Frontal cortex (tissue), 4 donors: ENCODE results near the gene TMX3. TPM values are rescaled to one million over a fixed set of nuclear protein-coding genes. Genes with fewer than 3 reads are reported as not detected.

Experiments used
- DNase-seq, 2 donors: peaks; one replicate each; pipeline ENCODE4 v3.0.0; 2012; ENCODE audit warnings: low spot score in 2 of 2
- FAIRE-seq: peaks from 2 replicates; lab custom pipeline; 2012; peaks lifted over from hg19 to GRCh38; lab: Jason Lieb, UNC
- total RNA-seq: library from RNA; depleted of rRNA; stranded (reverse); fragments of >200 nt; gene quantifications from one replicate; pipeline ENCODE4 v1.2.3, GENCODE V29; 2014
- donor health status: control.
- donor health status: control.
- donor health status: control.

Gene TMX3
- total RNA-seq, 1 donor from 2014 or later: 56.7 TPM

DNA sequence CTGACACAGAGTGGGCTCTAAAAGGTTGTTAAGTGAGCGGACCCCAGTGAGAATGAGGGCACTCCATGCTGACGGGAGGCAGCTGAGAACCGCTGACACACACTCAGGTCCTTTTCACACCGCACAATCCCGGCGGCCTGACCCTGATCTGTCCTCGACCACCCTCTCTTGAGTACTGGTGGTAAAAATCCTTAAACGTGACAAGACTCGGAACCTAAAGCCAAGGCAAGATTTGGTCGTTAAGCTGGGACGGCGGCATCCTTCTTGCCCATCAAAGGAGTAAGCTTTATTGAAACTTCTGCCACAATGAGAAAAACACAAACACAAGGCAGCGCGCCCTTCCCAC, 569 bp downstream of the TMX3 start:
- FAIRE-seq: no peak
- DNase-seq: peak; percentile 14 to 34

DNA sequence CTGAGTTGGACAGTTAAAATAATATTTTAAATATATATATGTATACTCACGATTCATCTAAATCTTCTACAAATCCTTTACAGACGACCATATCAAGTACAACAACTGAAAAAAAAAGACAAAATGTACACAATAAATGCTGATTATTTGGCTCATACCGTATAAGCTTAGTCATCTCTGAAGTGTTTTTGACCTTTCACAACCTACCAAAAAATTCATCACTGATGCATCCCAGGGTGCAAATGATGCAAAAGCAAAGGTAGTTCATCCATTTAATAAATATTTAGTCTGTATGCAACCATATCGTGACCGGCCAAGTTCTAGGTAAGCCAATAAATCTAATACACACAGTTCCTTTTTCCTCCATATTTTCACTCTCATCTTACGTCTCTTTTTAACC, 1.1 kb downstream of the TMX3 start:
- FAIRE-seq (no peak), DNase-seq (no peak)

DNA sequence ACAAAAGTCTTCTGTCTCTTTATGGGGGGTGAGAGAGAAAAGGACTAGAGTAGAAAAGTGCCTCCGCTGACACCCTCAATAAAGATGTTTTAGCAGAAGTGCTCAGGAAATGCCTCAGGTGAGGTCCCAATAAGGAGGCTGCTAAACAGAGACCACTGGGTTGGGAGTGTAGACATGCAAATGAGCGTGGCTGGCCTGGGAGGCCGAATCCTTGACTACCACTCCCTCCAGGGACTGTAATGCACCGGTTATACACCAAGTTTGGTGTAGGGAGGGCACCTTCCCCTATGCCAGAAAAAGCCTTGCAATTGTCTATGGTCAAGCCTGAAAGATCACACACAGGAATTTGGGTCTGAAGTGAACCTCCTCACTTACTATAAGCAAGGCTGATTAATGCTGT, 1.8 kb downstream of the TMX3 start:
- DNase-seq: no peak
- FAIRE-seq: no peak

DNA sequence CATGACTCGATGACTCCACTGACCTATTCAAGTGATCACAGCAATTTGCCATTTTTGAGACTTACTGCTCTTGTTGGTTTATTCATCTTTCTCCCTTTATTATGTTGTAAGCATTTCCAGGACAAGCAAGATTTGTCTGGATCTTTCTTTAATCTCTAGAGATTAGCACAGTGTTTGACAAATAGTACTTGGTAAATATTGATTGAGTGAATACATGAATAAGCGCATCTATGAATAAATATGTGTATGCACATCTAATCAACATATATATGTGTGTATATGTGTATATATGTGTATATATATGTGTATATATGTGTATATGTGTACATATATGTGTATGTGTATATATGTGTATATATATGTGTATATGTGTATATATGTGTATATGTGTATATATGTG, 7.3 kb downstream of the TMX3 start:
- peak; percentile 69 for FAIRE-seq

DNA sequence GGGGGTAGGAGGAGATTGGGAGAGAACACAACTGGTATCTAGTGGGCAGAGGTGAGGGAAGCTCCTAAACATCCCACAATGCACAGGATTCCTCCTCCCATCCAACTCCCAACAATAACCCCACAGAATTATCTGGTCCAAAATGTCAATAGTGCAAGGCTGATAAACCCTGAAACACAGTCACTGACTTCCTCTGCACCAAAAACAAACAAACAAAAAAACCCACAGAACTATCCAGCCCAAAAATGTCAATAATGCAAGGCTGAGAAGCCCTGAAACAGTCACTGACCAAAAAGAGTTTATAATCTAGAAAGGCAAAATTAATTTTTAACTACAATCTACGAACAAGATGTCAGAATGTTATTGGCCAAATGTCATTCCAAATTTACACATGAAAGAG, 9.8 kb downstream of the TMX3 start:
- FAIRE-seq (no peak), DNase-seq (no peak)

More for the DNA sequence above, 7.3 kb downstream of the TMX3 start:
- no peak for DNase-seq

DNA sequence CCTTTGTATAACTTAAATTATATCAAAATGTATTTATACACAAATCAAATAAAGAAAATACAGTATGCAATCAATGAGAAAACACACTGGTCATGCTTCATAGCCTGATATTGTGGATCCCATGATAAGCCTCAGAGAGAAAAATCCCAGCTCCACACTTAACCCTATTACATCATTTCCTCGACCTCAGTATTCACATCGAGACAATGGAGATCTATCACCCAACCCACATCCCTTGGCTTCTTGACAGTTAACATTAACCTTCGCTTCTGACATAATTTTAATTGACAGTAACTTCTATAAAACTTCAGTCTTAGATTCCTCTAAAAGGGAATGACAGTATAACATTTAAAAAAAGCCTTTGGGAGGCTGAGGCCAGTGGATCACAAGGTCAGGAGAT, 11.6 kb downstream of the TMX3 start:
- no peak for FAIRE-seq
- DNase-seq: no peak

DNA sequence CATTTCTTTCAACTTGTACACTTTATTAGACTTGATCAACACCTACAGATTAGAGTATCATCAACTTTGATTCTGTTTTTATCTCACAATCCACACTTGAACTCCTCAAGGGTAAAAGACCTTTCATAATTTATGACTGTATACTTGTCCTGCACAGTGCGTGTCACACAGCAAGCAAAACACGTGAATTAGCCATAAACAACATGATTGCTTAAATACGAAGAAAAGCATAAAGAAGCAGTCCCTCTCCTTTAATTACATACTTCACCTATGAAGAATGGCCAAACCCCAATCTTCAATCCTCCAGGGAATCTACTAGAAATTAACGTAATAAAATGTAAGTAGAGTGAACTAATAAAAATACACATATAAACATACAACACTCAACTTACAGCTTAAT, 13.6 kb downstream of the TMX3 start:
- no peak for DNase-seq
- no peak for FAIRE-seq

DNA sequence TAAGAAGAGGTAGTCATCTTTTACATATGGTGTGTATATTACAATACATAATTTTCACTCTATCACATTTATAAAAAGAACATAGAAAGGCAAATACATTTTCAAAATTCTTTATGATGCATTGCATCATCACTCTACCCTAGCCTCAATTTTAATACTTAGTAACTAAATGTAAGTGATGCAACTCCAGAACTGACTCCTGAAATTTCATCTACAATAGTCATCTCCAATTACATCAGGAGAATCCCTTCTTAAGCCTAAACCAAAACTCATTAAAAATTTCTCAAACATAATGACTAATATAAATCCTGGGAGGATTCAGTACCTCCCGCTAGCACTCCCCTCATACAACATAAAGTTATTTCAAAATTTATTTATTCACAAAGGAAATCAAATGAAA, 15.9 kb downstream of the TMX3 start:
- no peak for FAIRE-seq

DNA sequence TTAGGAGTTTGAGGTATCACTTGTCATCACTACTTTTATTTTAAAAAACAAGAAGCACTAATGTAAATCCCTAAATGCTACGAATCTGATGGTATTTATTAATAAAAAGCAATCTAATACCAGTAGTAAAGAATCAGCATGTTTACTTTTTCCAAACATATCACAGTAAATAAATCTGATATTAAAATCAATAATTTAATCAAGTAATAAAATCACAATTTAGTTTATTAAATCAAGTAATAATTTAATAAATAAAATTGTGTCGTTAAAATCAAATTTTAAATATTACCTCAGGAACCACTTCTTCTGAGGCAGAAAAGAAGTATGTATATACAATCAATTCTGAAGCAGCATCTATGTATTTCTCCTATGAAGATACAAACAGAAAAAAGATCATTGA, 18.0 kb downstream of the TMX3 start:
- peak; percentile 71 for FAIRE-seq
- no peak for DNase-seq

More for the DNA sequence above, 15.9 kb downstream of the TMX3 start:
- DNase-seq: no peak

DNA sequence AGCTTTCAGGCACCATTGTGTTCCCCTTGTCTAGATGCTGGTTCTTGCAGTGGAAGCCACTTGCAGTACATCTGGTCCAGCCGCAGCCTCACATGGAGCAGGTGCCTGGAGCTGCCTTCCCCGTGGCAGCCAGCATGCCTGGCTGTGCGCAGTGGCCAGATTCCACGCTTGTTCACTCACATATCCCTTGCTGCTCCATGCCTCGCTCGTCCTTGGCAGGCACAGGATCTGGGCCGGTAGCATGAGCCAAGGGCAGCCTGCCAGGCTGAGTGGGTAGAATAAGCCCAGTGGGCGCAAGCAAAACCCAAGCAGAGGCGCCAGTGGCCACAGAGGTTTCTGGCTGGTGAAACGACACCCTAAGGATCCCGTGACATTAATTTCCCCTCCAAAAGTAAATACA, 20.6 kb downstream of the TMX3 start:
- DNase-seq (no peak), FAIRE-seq (no peak)

DNA sequence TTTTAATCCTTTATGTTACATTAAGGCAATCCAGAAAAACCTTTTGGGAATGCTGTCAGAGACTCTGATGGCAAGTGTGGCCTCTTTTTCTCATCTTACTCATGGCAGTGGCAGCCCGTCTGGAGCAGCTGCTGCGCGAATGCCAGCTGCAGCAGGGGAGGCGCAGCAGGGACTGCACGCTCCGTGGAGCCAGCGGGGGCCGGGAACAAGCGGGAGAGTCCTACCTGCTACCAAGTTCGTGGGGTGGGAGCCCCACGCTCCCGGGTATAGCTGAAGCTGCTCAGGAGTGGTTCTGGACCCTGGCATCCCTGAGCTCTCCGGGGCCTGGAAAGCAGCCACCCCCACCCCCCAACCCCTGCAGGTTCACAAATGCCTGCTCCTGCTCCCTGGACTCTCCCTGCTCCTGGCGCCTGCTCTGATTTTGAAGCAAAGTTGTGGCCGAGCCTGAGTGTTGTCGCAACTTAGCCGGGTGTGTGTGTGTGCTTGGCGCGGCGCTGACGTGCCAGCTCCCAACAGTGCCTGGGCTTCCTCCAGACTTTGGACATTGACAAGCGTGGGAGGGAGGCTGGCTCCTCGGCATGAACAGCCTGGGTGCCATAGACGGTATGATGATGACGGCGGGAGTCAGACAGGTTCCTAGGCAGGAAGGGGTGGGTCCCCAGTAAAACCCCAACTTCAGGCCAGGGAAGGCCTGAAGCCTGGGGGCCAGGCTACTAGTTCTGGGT, 21.7 kb downstream of the TMX3 start:
- DNase-seq: no peak
- no peak for FAIRE-seq

DNA sequence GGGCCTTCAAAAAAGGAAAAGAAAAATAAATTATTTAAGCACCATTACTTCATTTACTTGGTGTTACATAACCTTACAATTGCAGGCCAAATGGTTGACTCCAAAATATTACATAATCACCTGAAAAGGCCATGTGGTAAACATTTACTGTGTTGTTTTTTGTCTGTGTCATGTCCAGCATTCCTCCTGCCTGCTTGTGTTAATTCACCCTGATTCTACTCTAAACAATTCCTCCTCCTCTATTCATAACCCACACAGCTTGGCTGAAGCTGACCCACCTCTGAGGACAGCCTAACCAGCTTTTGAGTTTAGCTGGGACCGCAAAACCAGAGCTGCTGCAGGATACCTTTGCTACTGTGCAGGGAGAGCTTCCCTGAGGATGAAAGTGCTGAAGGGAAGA, 35.4 kb downstream of the TMX3 start:
- no peak for FAIRE-seq
- no peak for DNase-seq

DNA sequence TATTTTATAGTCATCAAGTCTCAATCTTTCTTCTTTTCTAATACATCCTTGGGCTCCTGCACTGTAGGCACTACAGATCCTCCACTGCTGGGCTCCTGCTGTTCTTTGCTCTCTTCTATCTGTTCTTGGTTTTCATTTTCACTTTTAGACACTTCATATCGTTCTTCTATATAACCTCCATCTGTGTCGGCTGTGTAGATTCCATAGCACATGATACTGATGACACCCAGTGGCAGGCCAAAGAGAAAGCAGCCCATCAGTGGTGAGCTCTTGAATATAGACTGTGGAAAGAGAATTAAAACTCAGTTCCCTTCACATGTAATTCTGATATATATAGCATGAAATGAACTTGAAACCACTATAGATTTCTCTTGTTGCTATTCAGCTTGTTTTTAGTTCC, 38.0 kb downstream of the TMX3 start:
- DNase-seq (no peak), FAIRE-seq (no peak)

DNA sequence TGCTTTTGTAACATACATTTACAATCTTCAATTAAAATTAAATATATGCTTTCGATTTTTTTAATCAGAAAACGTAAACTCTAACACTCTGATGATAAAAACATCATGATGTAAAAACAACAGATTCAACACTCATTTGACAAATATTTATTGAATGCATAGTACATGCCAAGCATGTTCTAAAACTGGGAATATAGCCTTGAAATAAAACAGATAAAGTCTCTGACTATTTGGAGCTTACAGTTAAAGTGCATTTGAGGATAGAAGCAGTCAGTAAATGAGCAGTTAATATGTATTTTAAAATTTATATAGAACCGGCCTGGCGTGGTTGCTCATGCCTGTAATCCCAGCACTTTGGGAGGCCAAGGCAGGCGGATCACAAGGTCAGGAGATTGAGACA, 47.8 kb downstream of the TMX3 start:
- FAIRE-seq (no peak), DNase-seq (no peak)

DNA sequence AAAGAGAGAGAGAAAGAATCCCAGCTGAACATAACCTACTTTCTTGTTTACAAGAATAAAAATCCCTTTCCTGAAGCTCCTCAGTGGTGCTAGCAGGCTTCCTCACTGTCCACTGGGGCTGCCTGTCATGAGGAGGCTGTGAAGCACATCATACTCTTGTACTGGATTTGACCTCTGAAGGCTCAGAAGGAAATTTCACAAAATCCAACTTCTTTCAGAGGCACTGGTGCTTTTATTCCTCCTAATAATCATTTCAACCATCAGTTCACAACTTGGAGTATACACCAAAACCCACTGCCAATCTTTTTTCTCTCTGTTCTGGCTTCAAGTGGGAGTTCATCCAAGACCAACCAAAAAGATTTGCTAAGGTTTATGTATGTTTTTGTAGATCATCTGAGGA, 48.5 kb downstream of the TMX3 start:
- FAIRE-seq: no peak
- no peak for DNase-seq

DNA sequence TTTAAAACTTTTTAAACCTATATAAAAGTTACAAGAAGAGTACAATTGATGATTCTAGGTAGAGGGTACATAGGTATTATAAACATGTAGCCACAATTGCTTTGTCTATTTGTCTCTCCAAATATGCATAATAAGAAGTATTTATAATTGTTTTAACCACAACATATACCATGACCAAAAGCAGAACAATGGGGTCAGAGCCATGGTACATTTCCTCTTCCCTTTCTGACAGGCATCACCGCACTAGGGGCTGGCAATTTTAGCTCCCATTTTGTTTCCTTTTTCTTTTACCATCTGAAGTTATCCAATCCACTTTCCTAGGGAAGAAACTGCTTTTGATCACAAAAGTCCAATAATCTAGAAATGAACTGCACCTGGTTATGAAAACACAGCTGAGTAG, 49.3 kb downstream of the TMX3 start:
- FAIRE-seq (no peak), DNase-seq (no peak)

DNA sequence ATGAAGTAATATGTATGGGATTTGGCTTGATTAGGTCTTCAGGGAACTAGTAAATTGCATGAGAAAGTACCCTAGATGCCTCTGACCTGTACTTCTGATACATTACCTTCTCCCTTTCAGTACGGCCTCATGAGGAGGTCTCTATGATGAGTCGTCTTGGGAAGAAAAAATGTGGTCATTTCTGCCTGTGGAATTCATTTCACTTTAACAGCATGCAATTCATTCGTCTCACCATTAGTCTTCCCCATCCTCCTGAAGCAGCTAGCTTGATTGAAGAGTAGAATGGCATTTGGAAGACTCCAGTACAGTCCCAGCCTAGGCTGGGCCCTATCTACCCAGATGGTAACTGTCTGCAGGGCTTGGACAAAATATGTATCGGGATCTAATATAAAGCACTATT, 52.2 kb downstream of the TMX3 start:
- no peak for DNase-seq
- no peak for FAIRE-seq

DNA sequence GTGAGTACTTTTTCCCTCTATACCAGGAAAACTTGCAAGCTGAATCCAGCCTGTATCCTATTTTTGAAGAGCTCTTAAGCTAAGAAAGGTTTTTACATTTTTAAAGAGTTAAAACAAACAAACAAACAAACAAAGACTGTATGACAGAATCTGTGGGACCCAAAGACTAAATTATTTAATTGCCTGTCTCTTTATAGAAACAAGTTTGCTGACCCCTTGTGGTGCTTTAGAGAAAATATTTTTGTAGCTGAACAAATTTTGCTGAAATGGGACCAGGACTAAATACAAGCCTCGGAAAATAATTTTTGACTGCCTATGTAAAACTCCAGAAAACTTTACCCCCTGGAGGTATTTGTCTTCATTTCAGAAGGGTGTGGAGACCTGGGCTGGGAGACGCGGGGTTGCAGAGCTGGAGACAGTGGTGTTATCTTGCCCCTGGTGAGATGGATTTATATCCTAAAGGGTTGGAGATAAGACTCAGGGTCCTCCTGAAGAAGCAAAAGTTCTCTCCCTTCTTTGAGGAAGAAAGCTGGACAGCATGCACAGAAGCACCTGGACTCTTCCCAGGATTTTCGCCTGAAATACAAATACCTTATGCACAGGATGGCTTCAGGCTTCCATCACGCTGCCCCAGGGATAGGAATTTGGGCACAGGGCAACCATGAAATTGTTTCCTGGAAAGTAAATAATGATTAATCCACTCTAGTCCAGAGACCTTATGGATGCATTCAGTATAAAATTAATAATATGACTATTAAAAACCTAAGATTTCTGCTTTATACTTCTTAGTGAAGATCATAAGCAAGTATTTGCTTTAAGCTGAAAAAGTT, 54.3 kb downstream of the TMX3 start:
- FAIRE-seq (peak; percentile 88), DNase-seq (peak in 1 of 2 donors; percentile 14)

DNA sequence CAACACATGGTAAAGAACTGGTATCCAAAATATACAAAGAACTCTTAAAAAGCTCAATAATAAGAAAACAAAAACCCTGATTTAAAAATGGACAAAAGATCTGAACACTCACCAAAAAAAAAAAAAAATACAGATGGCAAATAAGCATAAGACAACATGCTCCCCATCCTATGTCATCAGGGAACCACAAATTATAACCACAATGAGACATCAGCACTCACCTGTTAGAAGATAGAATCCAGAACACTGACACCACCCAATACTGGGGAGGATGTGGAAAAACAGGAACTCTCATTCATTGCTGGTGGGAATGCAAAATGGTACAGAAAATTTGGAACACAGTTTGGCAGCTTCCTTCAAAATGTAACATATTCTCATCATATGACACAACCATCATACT, 66.7 kb downstream of the TMX3 start:
- FAIRE-seq: no peak
- DNase-seq: no peak

DNA sequence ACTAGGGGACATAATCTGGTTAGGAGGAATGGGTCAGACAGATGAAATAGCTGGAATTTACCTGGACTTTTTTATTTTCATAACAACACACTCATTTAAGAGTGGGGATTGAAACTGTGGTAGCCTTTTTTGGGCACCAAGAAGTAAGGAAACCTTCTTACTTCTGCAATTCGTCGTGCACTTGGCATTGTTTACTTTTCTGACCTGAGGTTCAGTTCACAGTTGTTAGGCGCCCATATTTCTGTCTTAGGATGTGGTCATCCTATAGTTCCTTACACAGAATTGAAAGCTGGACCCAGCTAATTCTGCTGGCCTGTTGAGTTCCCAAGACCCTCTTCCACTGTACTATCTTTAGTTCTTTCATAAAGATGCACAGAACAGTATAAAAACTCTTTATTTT, 72.9 kb downstream of the TMX3 start:
- DNase-seq: no peak

DNA sequence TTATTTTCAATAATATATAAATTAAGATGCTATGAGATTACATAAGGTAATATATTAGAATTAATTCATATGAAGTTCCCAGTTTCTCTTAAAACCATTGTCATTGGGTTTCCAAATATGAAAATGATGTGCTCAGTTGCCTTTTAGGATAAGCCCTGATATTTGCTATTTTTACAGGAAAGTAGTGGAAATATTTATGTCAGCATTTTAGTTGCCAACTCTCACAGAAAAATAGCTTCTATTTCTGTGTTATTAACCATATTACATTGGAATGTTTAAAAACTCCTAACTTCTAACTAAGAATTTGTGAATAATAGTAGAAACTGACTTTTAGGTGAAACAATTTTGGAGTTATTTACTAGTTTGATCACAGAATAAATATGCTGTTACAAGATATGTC, 74.0 kb downstream of the TMX3 start:
- DNase-seq (no peak), FAIRE-seq (no peak)

More for the DNA sequence above, 72.9 kb downstream of the TMX3 start:
- FAIRE-seq: no peak

DNA sequence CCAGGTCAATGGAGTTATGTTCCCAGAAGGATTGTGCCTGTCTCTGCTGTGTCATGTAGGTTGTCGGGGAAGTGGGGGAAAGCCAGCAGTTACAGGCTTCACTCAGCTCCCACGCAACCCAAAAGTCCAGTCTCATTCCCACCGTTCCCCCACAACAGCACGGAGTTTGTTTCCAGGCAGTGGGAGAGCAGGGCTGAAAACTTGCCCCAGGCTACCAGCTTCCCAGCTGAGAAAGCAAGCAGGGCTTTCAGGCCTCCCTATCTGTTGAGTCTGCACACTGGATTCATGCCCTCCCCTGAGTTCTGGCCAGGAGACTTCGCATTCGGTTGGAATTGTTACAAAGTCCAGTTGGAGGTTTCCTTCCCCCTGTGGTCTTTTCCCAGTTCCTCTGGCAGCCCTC, 76.3 kb downstream of the TMX3 start:
- FAIRE-seq: no peak
- DNase-seq: no peak
